Activated naive CD4-positive, alpha-beta T cell treated with anti-CD3 and anti-CD28 coated beads, Interleukin-2, amount 50 U/mL, for 16 hours (primary cell): ENCODE results near the gene SRSF8.
"Not testable (repeated sequence)": the region's sequence is repeated elsewhere in the genome, so short reads cannot be mapped to it uniquely, and the experiment has no call there.

Source experiments
- DNase-seq: peaks from one replicate; pipeline ENCODE4 v3.0.0-alpha.2; 2020

The SRSF8 gene

DNA sequence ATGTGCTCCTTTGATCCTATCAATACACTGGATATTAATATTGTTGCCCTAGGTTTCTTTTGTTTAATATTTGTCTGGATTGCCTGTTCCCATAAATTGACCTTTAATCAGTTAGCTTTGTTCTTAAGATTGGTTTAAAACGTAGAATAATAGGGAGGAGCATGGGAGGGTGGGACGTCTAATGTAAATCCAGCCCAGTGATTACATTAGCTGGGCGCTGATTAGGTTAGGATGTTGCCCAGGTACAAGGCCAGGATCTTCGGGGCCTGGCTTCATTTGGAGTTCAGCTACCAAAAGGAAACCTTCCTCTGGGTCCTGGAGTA is at the start of gene SRSF8:
Gene SRSF8 (plus strand): TSS at position 204 of the 323 bp plus-strand sequence. CDS start 308 bp downstream, outside the sequence.
- DNase-seq: no peak

GRCh38 chr11:95021468-95021867 is 45.3 kb upstream of the SRSF8 start:
- DNase-seq: not testable (repeated sequence)

DNA sequence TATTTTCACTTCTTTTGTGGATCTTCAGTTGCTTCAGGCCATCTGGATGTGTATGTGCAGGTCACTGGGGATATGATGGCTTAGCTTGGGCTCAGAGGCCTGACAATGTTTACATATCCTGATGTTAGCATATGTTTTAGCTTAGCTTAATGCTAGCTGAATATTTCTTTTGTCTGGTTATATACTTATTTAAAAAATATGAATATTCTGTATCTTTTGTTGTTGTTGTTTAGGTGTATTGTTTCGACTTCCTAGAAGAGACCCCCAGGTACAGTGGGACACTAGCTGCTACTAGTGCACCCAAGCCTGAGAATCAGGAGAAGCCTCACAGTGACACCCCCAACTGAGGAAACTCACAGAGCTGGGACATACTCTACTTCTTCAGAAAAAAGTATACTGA is 41.8 kb upstream of the SRSF8 start, which contains the start of gene KDM4E:
Gene KDM4E (plus strand): TSS at position 301 of the 400 bp plus-strand sequence. CDS start 300 bp downstream, outside the sequence.
- DNase-seq: no peak

DNA sequence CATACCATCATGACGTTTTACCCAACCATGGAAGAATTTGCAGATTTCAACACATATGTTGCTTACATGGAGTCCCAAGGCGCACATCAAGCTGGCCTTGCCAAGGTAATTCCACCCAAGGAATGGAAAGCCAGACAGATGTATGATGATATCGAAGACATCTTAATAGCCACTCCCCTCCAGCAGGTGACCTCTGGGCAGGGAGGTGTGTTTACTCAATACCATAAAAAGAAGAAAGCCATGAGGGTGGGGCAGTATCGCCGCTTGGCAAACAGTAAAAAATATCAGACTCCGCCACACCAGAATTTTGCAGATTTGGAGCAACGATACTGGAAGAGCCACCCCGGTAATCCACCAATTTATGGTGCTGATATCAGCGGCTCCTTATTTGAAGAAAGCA is 41.1 kb upstream of the SRSF8 start:
- DNase-seq: not testable (repeated sequence)

DNA sequence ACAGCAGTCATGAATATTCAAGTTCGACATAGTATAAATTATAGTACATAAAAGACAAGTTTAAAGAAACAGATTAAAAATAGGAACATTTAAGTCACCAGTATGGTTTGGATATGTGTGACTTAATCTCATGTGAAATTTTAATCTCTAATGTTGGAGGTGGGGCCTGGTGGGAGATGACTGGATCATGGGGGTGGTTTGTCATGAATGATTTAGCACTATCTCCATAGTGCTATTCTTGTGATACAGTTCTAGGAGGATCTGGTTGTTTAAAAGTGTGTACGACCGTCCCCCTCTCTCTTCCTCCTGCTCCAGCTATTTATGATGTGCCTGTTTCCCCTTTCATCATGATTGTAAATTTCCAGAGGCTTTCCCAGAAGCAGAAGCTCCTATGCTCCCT is 38.4 kb upstream of the SRSF8 start:
- no peak for DNase-seq

DNA sequence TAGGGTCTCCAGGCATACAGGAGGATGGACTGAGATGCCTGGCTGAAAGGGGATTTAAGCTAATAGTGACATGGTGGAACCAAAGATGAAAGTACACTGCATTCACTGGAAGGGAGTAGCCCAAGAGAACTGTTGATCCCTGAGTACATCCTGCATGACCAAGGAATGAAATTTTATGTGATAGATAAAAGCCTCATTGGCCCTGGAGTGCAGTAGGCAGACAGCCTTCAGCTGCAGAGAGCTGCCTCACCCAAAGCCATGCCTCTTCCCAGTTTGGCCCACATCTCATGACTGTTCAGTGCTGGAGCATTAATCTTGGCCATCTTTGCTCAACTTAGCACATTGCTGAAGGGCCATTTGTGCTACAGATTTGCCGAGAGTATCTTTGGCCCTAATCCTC is 33.7 kb upstream of the SRSF8 start:
- DNase-seq: no peak

GRCh38 chr11:95035316-95035715 is 31.4 kb upstream of the SRSF8 start:
- no peak for DNase-seq

GRCh38 chr11:95037356-95038035 is 29.2 kb upstream of the SRSF8 start:
- DNase-seq: peak; percentile 18

GRCh38 chr11:95042239-95042638 is 24.5 kb upstream of the SRSF8 start:
- DNase-seq: no peak

GRCh38 chr11:95042906-95043305 is 23.8 kb upstream of the SRSF8 start:
- DNase-seq: no peak

- DNase-seq: no peak
Measured at GRCh38 chr11:95044010-95044409, 22.7 kb upstream of the SRSF8 start.

DNA sequence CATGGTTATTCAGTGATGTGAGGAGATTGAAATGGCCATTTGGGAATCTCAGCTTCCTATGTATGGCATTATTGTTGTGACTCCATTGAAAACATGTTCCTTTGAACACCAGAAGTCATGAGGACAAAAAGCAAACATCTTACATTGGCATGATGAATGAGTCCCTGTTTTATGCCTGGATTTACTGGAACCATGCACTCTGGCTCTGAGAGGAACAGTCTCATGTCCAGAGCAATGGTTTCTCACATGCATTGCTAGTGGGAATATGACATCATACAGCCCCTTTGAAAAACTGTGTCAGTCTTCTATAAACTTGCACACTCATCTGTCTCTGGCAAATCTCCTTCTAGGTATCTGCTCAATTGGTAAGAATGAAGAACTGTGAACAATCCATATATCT is 20.9 kb upstream of the SRSF8 start:
- DNase-seq: no peak

DNA sequence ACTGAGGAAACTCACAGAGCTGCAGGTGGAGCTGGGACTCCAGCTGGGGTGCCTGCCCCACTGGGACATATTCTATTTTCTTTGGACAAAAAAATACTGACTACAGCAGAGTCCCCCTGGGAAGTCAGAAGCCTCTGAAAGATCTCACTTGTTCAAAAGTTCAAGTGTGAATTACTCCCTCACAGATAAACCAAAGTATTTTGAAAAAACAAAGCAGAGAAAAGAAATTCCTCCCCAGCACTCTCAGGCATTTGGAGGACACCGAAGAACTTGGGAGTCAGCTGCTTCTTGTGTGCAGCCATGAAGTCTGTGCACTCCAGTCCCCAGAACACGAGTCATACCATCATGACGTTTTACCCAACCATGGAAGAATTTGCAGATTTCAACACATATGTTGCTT is 17.6 kb upstream of the SRSF8 start, which contains the start of gene KDM4F:
Gene KDM4F (plus strand): TSS at position 301 of the 400 bp plus-strand sequence.
- not testable (repeated sequence) for DNase-seq

DNA sequence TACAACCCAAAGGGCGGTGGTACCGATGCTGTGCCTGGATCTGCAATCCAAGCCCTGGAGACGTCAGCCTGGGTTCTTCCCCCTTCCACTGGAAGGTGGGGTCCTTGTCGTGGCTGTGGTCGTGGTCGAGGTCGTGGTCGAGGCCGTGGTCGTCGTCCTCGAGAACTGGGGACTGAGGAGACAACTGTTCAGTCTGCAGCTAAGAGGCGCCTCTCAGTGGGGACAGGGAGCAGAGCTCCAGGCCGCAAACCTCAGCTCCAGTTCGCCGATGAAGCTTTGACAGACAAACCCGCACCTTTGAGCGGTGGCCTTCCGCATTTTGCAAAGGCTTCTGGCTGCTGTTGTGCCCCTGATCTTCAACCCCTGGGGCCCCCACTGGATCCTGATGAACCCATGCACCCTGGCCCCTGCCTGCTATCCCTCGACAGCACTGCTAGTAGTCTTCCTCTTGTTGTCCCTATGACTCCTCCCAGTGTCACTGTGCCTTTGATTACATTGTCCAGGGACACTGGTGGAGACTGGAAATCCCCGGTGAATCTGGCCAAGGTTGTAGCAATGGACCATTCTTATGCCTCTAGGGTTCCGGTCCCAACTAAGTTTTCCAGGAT is 16.0 kb upstream of the SRSF8 start:
- DNase-seq: no peak

- no peak for DNase-seq
Measured at GRCh38 chr11:95054356-95054755, 12.4 kb upstream of the SRSF8 start.

DNA sequence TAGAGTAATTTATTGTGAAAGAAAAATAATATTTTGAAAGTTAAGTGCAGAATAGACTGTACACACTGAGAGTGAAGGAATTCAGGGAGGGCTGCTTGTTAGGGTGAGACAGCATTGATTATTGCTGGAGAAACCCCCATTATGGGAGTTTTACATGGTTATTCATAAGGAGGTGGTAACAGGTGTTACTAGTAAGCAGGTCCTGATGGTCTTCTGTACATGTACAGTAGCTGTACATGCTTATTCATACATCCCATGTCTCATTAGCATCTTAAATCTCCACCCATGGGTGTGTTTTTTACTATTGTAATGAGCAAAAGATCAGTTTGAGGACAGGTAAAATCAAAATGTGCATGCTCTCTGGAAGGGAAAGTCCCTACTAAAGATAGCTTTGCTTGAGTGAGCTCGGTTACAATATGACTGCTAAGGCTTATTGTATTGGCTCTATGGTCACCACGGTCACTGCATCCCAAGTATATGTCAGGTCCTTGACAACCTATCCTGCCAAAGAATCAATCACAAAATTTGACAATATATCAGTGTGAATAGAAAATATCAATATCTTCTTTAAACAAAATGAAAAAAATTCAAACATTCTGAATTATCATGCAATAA is 11.3 kb upstream of the SRSF8 start:
- DNase-seq: no peak

DNA sequence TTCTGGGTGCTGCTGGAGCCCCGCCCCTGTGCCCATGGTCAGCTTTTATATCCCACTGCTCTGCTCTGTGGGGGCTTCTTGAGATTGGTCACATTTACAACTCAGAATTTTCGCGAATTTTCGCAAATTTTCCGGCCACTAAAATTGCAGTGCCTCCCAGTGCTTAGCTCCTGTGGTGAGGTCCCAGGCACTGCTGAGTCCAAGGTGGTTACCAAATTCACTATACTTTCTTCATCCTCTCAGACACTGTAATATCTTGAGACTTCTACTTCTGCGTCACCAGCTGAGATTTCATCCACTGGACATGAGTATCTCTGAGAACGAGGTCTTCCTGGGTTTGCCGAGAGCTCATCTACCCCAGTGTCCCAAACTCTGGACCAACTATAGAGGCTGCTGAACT is 8.8 kb upstream of the SRSF8 start:
- DNase-seq: no peak

GRCh38 chr11:95058621-95059020 is 8.1 kb upstream of the SRSF8 start:
- DNase-seq: no peak

DNA sequence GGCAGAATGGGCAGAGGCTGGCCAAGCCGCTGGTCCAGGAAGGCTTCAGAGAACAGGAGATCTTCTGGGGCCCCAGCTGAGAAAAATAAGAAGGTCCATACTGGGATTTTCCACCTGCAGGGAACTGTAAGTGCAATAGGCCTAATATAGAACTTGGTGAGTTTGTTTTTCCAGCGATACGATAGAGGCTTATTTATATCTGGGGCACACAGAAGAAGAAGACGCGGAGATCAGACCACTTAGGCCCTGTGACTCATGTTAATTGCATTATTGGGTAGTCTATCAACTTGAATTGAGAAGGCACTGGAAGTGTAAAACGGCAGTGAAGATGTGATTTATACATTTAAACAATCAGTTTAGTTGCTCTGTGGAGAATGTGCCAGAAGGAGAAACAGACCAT is 7.7 kb upstream of the SRSF8 start:
- no peak for DNase-seq

GRCh38 chr11:95065336-95065735 is 1.4 kb upstream of the SRSF8 start:
- DNase-seq: no peak

- peak; percentile 80 for DNase-seq
Measured at GRCh38 chr11:95067039-95067840, 521 bp downstream of the SRSF8 start.

DNA sequence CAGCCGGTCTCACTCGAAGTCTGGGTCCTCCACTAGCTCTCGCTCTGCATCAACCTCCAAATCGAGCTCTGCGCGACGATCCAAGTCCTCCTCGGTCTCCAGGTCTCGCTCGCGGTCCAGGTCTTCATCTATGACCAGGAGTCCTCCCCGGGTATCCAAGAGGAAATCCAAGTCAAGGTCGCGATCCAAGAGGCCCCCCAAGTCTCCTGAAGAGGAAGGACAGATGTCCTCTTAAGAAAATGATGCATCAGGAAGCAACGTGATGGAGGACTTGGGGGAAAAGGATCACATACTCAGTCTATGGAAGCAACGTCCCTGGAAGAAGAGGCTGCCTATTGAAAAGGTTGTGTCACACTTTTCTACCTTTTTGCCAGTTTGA is 1.1 kb downstream of the SRSF8 start:
- peak; percentile 50 for DNase-seq

- peak; percentile 62 for DNase-seq
Measured at GRCh38 chr11:95068549-95068948, 1.8 kb downstream of the SRSF8 start.

- DNase-seq: no peak
Measured at GRCh38 chr11:95070471-95070870, 3.8 kb downstream of the SRSF8 start.
